Activated T-helper 17 cell treated with anti-CD3 and anti-CD28 coated beads, Interleukin-2, amount 50 U/mL, for 72 hours (primary cell): ENCODE data around the gene MYDGF. TPM values are rescaled to one million over a fixed set of nuclear protein-coding genes. Genes with fewer than 3 reads are reported as not detected.
A peak's percentile ranks its signal among the peaks of the same experiment; 100 is the strongest.
"Not testable (repeated sequence)": the region's sequence is repeated elsewhere in the genome, so short reads cannot be mapped to it uniquely, and the experiment has no call there.

Source experiments
- ATAC-seq: fragments of 150-1000 bp; cut with Tn5 transposase; replicated peaks from 2 replicates; pipeline ENCODE4 v1.10.0; 2021; ENCODE audit warnings: mild to moderate bottlenecking, moderate library complexity
- H3K27ac Mint-ChIP-seq: one replicate; pipeline ENCODE4 v1.8.0; 2022; ENCODE audit warnings: mixed read lengths
- H3K27me3 Mint-ChIP-seq: one replicate; pipeline ENCODE4 v1.8.0; 2022; ENCODE audit warnings: mixed read lengths
- H3K36me3 Mint-ChIP-seq: one replicate; pipeline ENCODE4 v1.8.0; 2022; ENCODE audit warnings: low read depth, mild to moderate bottlenecking, mixed read lengths
- H3K4me1 Mint-ChIP-seq: one replicate; pipeline ENCODE4 v1.8.0; 2022; ENCODE audit warnings: mixed read lengths
- H3K4me3 Mint-ChIP-seq: one replicate; pipeline ENCODE4 v1.8.0; 2022; ENCODE audit warnings: mild to moderate bottlenecking, mixed read lengths
- H3K9me3 Mint-ChIP-seq: one replicate; pipeline ENCODE4 v1.8.0; 2022; ENCODE audit warnings: mixed read lengths
- total RNA-seq, 2 donors: library from RNA; stranded (reverse); gene quantifications; one replicate each; pipeline ENCODE4 v1.2.3, GENCODE V29; 2022

MYDGF gene
- total RNA-seq, 2 donors from 2014 or later = 47.8 to 79.0 TPM

DNA sequence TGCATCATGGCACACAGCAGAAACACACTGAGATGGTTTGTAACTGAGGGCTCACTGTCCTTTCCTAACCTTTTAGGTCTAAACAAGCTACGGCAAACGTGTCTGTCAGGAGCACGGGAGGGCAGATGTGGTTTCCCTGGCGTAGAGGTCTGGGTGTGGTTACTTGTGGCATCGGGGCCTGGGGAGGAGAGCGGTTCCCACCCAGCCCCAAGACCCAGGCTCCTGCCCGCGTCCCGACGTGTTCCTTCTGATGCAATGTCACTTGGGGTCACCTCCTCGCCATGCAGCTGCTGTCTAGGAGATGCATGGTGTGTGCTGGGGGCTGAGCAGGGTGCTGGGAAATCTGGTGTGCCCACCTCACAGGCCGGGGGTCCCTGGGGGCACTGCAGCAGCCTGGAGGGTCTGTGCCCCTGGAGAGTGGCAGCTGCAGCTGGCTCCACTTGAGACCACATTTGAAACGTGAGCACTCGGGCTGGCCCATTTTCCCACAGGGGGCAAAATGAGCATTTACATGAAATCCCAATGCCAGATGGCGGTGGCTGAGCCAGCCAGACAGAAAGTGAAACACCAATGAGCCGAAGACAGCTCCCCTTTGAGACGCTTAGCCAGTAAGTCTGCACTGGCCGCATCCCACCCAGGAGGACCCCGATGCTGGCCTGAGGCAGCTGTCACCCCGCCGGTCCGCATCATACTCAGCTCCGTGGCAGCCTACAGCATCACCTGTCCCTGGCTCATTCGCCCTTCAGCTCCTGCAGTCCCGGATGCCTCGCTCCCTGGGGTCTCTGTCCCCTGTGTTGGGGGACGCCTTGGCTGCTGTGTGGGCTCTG lies 22.3 kb upstream of the MYDGF start:
- no peak overlapping the region for H3K4me3 Mint-ChIP-seq
- H3K9me3 Mint-ChIP-seq = no peaks in the 10 kb centered on the region
- peaks cover 73% of the 10 kb centered on the region for H3K36me3 Mint-ChIP-seq

GRCh38 chr19:4691373-4691772 lies 21.2 kb upstream of the MYDGF start:
- ATAC-seq = no peak
- H3K27me3 Mint-ChIP-seq = no peaks in the 10 kb centered on the region
- H3K36me3 Mint-ChIP-seq = peaks cover 67% of the 10 kb centered on the region
- H3K4me3 Mint-ChIP-seq = no peak overlapping the region
- no peak overlapping the region for H3K27ac Mint-ChIP-seq
- no peaks in the 10 kb centered on the region for H3K9me3 Mint-ChIP-seq
- no peaks in the 10 kb centered on the region for H3K4me1 Mint-ChIP-seq

More for the DNA sequence above, 22.3 kb upstream of the MYDGF start:
- H3K27me3 Mint-ChIP-seq = no peaks in the 10 kb centered on the region
- no peaks in the 10 kb centered on the region for H3K4me1 Mint-ChIP-seq
- H3K27ac Mint-ChIP-seq = no peak overlapping the region
- ATAC-seq = no peak

GRCh38 chr19:4690361-4690760 lies 20.2 kb upstream of the MYDGF start:
- ATAC-seq = no peak
- H3K4me1 Mint-ChIP-seq = no peaks in the 10 kb centered on the region
- no peak overlapping the region for H3K4me3 Mint-ChIP-seq
- no peak overlapping the region for H3K27ac Mint-ChIP-seq
- peaks cover 66% of the 10 kb centered on the region for H3K36me3 Mint-ChIP-seq
- no peaks in the 10 kb centered on the region for H3K27me3 Mint-ChIP-seq
- H3K9me3 Mint-ChIP-seq = no peaks in the 10 kb centered on the region

DNA sequence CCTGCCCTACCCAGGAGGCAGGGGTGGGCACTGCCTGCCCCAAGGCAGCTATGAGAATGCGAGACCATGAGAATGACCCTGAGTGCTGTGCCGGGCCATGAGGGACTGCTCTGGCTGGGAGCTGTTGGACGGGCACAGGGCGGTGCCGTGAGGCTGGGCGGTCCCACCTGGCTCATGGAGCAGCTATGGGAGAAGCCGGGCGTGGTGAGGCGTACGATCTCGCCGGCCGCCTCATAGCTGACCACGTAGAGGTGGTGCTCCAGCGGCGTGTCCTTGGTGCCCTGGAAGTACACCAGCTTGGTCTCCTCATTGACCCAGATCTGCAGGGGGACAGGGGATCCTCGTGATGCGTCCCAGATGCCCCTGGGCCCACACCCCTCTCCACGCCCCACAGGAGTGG lies 19.3 kb upstream of the MYDGF start:
- H3K9me3 Mint-ChIP-seq = no peaks in the 10 kb centered on the region
- H3K4me3 Mint-ChIP-seq = no peak overlapping the region
- H3K27me3 Mint-ChIP-seq = no peaks in the 10 kb centered on the region
- ATAC-seq = no peak
- no peak overlapping the region for H3K27ac Mint-ChIP-seq
- no peaks in the 10 kb centered on the region for H3K4me1 Mint-ChIP-seq
- peaks cover 62% of the 10 kb centered on the region for H3K36me3 Mint-ChIP-seq

DNA sequence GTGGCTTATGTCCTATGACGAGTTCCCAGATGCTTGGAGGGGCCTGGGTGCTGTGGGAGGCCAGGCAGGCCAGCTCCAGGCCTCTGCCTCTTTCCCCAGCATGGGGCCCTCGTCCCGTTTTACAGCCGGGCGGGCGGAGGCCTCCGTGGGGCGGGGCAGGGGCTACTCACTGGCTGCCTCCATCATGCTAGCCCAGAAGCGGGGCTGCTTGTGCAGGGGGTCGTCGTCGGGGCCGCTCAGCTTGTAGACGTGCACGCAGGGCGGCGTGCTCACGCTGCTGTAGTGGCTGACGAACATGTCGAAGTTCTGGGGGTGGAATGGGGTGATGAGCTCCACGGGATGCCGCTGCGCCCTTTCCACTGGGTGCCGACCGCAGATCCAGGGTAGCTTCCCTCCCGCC lies 18.4 kb upstream of the MYDGF start:
- H3K9me3 Mint-ChIP-seq = no peaks in the 10 kb centered on the region
- ATAC-seq = no peak
- H3K4me3 Mint-ChIP-seq = no peak overlapping the region
- H3K4me1 Mint-ChIP-seq = no peaks in the 10 kb centered on the region
- no peak overlapping the region for H3K27ac Mint-ChIP-seq
- H3K36me3 Mint-ChIP-seq = peaks cover 62% of the 10 kb centered on the region
- no peaks in the 10 kb centered on the region for H3K27me3 Mint-ChIP-seq

DNA sequence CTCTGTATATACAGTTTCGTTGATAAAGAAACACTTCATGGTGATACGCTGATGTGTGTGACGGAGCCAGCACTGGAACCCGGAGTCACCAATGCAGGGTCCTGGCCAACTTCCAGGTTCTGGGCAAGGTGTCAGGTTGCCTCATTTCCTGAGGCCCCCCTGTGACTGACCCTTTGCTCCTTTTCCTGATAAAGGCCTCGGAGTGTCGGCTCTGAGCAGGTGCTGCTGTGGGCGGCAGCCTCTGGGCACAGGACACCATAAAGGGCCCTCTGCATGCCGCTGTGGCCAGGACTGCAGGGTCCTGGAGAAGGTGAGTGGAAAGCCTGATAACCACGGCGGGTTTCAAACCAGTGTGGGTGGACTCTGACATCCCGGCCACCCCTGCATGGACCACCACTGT lies 17.3 kb upstream of the MYDGF start:
- Mint-ChIP-seq H3K27ac (no peak overlapping the region), H3K9me3 (no peaks in the 10 kb centered on the region), H3K36me3 (peaks cover 54% of the 10 kb centered on the region), H3K4me3 (no peak overlapping the region), H3K4me1 (no peaks in the 10 kb centered on the region), H3K27me3 (no peaks in the 10 kb centered on the region)
- ATAC-seq = no peak

DNA sequence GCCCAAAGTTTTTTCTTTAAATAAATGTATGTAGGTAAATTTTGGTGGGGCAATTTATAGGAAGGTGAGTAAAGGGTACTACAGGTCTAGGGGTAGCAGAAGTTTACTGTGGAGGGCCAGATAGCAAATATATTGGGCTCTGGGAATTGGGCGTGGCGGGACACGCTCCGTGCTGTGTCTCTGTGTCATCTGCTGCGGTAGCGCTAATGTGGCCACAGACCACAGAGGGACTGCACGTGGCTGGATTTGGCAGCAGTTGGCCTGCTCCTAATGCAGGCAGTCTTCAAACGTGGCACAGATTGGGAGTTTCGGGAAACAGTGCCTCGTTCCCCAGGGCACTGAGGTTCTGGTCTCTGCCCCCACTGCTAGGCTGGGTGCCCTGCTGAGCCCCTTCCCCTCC lies 16.6 kb upstream of the MYDGF start:
- ATAC-seq = no peak
- H3K27me3 Mint-ChIP-seq = no peaks in the 10 kb centered on the region
- H3K4me1 Mint-ChIP-seq = no peaks in the 10 kb centered on the region
- no peaks in the 10 kb centered on the region for H3K9me3 Mint-ChIP-seq
- no peak overlapping the region for H3K4me3 Mint-ChIP-seq
- no peak overlapping the region for H3K27ac Mint-ChIP-seq
- peaks cover 47% of the 10 kb centered on the region for H3K36me3 Mint-ChIP-seq

DNA sequence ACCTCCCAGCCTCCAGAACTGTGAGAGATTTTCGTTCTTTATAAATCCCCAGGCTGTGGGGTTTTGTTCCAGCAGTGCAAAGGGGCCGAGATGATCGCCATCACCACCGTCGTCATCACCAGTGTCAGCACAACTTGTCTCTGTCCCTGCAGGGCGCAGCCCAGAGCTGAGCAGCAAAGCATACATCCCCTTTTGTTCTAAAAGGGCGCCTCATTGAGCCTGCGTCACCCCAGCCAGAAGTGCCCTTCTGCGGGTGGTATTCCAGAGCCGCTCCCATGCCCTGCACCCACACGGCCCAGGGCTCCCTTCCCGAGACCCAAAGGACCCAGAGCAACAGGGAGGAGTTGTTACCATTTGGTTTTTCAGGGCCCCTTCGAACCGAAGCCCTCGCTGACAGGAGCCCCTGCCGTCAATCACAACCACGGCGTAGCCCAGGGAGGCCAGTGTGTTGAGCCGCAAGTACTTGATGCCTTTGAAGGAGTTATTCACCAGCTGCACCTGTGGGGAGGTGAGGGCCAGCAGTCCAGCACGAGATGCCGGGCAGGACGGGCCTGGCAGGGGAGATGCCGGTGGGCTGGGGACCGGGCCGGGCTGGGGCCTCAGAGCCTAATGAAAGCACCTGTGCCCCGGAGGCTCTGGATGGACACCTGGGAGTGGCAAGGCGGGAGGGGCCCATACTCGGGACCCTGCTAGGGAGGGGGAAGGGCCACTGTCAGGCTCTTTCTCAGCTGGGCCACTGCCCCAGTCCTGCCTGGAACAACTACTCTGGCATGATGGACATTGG lies 14.4 kb upstream of the MYDGF start:
- Mint-ChIP-seq H3K27ac (no peak overlapping the region), H3K36me3 (peaks cover 29% of the 10 kb centered on the region), H3K4me1 (no peaks in the 10 kb centered on the region), H3K27me3 (no peaks in the 10 kb centered on the region), H3K9me3 (no peaks in the 10 kb centered on the region), H3K4me3 (no peak overlapping the region)
- ATAC-seq = no peak

DNA sequence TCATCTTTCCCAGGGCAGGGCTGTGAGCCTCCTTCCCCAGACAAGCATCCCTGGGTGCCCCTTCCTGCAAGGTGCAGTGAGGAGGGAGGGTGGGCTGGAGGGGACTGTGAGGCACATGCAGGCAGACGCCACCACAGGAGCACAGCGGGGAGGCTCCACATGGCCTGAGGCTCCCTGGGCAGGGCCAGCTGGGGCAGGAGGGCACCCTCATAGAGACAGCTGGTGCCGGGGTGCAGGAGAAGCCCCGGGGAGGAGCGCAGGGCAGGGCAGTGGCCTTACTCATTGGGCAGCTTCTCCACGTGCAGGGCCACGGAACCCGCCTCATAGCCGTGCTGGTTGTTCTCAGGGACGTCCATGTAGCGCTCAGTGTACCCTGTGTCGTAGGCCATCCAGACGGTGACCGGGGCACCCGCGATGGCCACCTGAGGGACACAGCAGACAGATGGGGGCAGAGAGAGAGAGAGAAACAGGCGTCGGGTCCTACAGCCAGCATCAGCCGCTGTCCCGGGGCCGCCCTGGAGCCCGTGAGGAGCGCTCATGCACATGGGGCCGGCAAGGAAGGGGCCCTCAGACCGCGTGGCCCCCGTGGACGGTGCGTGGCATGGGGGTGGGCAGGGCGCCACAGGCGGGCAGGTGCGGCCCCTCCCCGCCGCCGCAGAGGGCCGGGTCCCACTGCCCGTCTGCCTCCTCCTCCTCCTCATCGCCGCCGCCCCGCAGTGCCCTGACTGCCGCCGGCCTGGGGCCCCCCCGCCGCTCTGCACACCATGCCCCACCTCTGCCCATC lies 12.5 kb upstream of the MYDGF start:
- H3K27me3 Mint-ChIP-seq = no peaks in the 10 kb centered on the region
- H3K4me1 Mint-ChIP-seq = no peaks in the 10 kb centered on the region
- peaks cover 40% of the 10 kb centered on the region for H3K36me3 Mint-ChIP-seq
- H3K4me3 Mint-ChIP-seq = no peak overlapping the region
- H3K27ac Mint-ChIP-seq = no peak overlapping the region
- no peak for ATAC-seq
- no peaks in the 10 kb centered on the region for H3K9me3 Mint-ChIP-seq

- not testable (repeated sequence) for ATAC-seq, H3K4me3 Mint-ChIP-seq, H3K27ac Mint-ChIP-seq, H3K9me3 Mint-ChIP-seq, H3K4me1 Mint-ChIP-seq, H3K27me3 Mint-ChIP-seq
- peaks cover 33% of the 10 kb centered on the region for H3K36me3 Mint-ChIP-seq
Measured at GRCh38 chr19:4680021-4680420, 9.9 kb upstream of the MYDGF start.

DNA sequence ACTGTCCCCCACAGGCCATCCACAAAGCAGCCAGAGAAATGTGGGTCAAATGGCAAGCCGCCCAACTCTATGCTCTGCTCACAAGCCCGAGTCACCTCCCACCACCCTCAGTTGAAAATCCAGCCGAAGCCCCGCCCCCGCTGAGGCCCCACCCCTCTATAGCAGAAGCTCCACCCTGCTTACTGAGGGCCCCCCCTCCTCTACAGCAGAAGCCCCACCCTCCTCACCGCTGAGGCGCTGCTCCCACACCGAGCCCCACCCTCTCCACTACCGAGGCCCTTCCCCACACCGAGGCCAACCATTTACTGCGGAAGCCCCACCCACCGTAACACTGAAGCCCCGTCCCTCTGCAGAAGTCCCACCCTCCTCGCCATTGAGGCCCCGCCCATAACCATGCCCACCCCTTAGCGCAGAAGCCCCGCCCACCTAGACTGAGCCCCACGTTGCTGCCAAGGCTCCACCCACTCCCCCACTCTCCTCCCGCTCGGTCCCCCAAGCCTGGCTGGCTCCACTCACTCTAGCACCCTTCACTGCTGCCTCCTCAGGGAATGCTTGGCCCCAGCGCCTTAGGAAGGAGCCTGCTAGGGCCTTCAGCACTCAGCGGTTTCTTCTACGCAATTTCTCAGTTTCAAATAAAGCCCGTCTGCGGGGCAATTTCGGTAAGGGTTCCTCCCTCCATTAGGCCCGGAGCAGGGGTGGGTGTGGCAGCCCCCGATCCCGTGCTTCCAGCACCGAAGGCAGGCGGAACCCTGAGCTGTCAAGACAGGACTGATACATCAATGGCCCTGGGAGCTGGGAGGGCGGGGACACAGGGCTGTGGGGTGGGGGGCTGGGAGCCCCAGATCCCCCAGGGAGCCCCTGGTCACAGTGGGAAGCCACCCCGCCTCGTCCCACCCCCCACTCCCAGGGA lies 9.0 kb upstream of the MYDGF start:
- Mint-ChIP-seq H3K27ac (no peak overlapping the region), H3K36me3 (peaks cover 28% of the 10 kb centered on the region), H3K4me1 (no peaks in the 10 kb centered on the region), H3K27me3 (no peaks in the 10 kb centered on the region), H3K9me3 (no peaks in the 10 kb centered on the region), H3K4me3 (no peak overlapping the region)
- ATAC-seq = no peak

GRCh38 chr19:4676955-4677731 lies 7.0 kb upstream of the MYDGF start:
- Mint-ChIP-seq H3K36me3 (peaks cover 21% of the 10 kb centered on the region), H3K27me3 (no peaks in the 10 kb centered on the region), H3K4me1 (no peaks in the 10 kb centered on the region), H3K4me3 (no peak overlapping the region), H3K9me3 (no peaks in the 10 kb centered on the region), H3K27ac (peak overlapping the region; percentile 57)
- ATAC-seq = peak; percentile 35

GRCh38 chr19:4675346-4675745 lies 5.2 kb upstream of the MYDGF start:
- H3K9me3 Mint-ChIP-seq = no peaks in the 10 kb centered on the region
- H3K27me3 Mint-ChIP-seq = no peaks in the 10 kb centered on the region
- no peak overlapping the region for H3K4me3 Mint-ChIP-seq
- no peak for ATAC-seq
- no peak overlapping the region for H3K27ac Mint-ChIP-seq
- peaks cover 21% of the 10 kb centered on the region for H3K36me3 Mint-ChIP-seq
- no peaks in the 10 kb centered on the region for H3K4me1 Mint-ChIP-seq
